ENCODE results near the gene CORO2A.

Gene CORO2A

GRCh38 chr9:98214811-98215210, 22.4 kb upstream of the CORO2A start:
- no peak for DNase-seq (ENCODE audit: low read depth)
- no peak overlapping the region for H3K4me3 ChIP-seq (ENCODE audit: low read depth, low read length)
- TF ChIP-seq CTCF (conservative IDR thresholded peaks at IDR 0.05; ENCODE audit: low read depth, low read length) = no peak

- no peak overlapping the region for H3K4me3 ChIP-seq (ENCODE audit: low read depth, low read length)
- no peak for TF ChIP-seq CTCF (conservative IDR thresholded peaks at IDR 0.05; ENCODE audit: low read depth, low read length)
- no peak for DNase-seq (ENCODE audit: low read depth)
Observed at GRCh38 chr9:98211260-98211659, 18.8 kb upstream of the CORO2A start.

GRCh38 chr9:98210435-98210834, 18.0 kb upstream of the CORO2A start:
- no peak for DNase-seq (ENCODE audit: low read depth)
- no peak for TF ChIP-seq CTCF (conservative IDR thresholded peaks at IDR 0.05; ENCODE audit: low read depth, low read length)
- no peak overlapping the region for H3K4me3 ChIP-seq (ENCODE audit: low read depth, low read length)

GRCh38 chr9:98209530-98209929, 17.1 kb upstream of the CORO2A start:
- no peak for DNase-seq (ENCODE audit: low read depth)
- no peak for TF ChIP-seq CTCF (conservative IDR thresholded peaks at IDR 0.05; ENCODE audit: low read depth, low read length)
- no peak overlapping the region for H3K4me3 ChIP-seq (ENCODE audit: low read depth, low read length)

- TF ChIP-seq CTCF (conservative IDR thresholded peaks at IDR 0.05; ENCODE audit: low read depth, low read length) = no peak
- DNase-seq (ENCODE audit: low read depth) = no peak
- H3K4me3 ChIP-seq (ENCODE audit: low read depth, low read length) = no peak overlapping the region
Observed at GRCh38 chr9:98208635-98209034, 16.2 kb upstream of the CORO2A start.

- H3K4me3 ChIP-seq (ENCODE audit: low read depth, low read length) = no peak overlapping the region
- DNase-seq (ENCODE audit: low read depth) = peak; percentile 50
- TF ChIP-seq CTCF (conservative IDR thresholded peaks at IDR 0.05; ENCODE audit: low read depth, low read length) = peak; percentile 18
Observed at GRCh38 chr9:98207606-98208005, 15.2 kb upstream of the CORO2A start.

GRCh38 chr9:98206754-98207153, 14.3 kb upstream of the CORO2A start:
- no peak for DNase-seq (ENCODE audit: low read depth)
- TF ChIP-seq CTCF (conservative IDR thresholded peaks at IDR 0.05; ENCODE audit: low read depth, low read length) = no peak
- H3K4me3 ChIP-seq (ENCODE audit: low read depth, low read length) = no peak overlapping the region

Measured in choroid plexus epithelial cell (primary cell).